ENCODE data around the gene GDF15.

DNA sequence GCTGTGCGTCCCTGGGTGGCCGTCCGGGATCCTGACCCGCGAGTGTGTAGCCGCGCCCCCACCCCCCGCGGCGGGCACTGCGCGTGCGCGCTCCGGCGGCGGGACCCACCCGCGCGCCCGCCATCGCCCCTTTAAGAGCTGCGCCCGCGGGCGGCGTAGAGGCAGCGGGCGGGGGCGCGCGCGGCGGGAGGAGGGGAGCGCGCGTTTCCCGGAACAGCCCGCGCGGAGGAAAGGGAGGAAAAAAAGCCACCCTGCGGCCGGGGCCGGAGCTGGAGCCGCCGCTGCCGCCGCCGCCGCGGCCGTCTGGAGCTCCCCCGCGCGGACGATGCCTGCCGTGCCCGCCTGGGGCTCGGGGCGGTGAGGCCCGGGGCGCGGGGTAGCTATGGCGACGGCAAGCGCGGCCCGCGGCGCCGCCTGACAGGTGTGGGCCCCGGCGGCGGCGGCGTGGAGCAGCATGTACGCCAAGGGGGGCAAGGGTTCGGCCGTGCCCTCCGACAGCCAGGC is 33.3 kb downstream of the GDF15 start, which contains the start of gene SSBP4:
- TF ChIP-seq, protein P1, sequence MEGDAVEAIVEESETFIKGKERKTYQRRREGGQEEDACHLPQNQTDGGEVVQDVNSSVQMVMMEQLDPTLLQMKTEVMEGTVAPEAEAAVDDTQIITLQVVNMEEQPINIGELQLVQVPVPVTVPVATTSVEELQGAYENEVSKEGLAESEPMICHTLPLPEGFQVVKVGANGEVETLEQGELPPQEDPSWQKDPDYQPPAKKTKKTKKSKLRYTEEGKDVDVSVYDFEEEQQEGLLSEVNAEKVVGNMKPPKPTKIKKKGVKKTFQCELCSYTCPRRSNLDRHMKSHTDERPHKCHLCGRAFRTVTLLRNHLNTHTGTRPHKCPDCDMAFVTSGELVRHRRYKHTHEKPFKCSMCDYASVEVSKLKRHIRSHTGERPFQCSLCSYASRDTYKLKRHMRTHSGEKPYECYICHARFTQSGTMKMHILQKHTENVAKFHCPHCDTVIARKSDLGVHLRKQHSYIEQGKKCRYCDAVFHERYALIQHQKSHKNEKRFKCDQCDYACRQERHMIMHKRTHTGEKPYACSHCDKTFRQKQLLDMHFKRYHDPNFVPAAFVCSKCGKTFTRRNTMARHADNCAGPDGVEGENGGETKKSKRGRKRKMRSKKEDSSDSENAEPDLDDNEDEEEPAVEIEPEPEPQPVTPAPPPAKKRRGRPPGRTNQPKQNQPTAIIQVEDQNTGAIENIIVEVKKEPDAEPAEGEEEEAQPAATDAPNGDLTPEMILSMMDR (IDR thresholded peaks at IDR 0.05; ENCODE audit: low read depth, low read length, missing input control) = peak; percentile 45
- TF ChIP-seq REST (IDR thresholded peaks at IDR 0.05) = no peak
- TF ChIP-seq NR2F2 (IDR thresholded peaks at IDR 0.05) = no peak
- TF ChIP-seq EGR1 (IDR thresholded peaks at IDR 0.05; ENCODE audit: low read depth in 2 of 2) = peak in 1 of 2 donors; percentile 37
